Hepatocyte (in vitro differentiated cells): ENCODE results near the gene NEUROG1. TPM values are rescaled to one million over a fixed set of nuclear protein-coding genes. Genes with fewer than 3 reads are reported as not detected.

Experiments
- DNase-seq: peaks from one replicate; pipeline ENCODE4 v3.0.0-alpha.2; 2016; ENCODE audit warnings: low spot score
- H2AFZ ChIP-seq: fragments of 200-600 bp; sonication (generic); 2 replicates; pipeline ENCODE4 v1.6.0; 2016; ENCODE audit warnings: antibody characterized with exemption, mild to moderate bottlenecking
- H3K27ac ChIP-seq: fragments of 200-600 bp; sonication (generic); 2 replicates; pipeline ENCODE4 v1.5.1; 2016; ENCODE audit warnings: mild to moderate bottlenecking
- H3K27me3 ChIP-seq: fragments of 200-600 bp; sonication (generic); 2 replicates; pipeline ENCODE4 v1.6.1; 2016
- H3K36me3 ChIP-seq: fragments of 200-600 bp; sonication (generic); replicated peaks from 2 replicates; pipeline ENCODE4 v1.5.1; 2016; ENCODE audit warnings: low read depth; ENCODE audit not compliant: insufficient read depth
- H3K4me1 ChIP-seq: fragments of 200-600 bp; sonication (generic); 2 replicates; pipeline ENCODE4 v1.5.1; 2016; ENCODE audit warnings: mild to moderate bottlenecking, moderate library complexity; ENCODE audit not compliant: insufficient read depth
- H3K4me2 ChIP-seq: fragments of 200-600 bp; sonication (generic); 2 replicates; pipeline ENCODE4 v1.6.0; 2016
- H3K4me3 ChIP-seq: fragments of 200-600 bp; sonication (generic); 2 replicates; pipeline ENCODE4 v1.5.1; 2016; ENCODE audit warnings: mild to moderate bottlenecking
- H3K79me2 ChIP-seq: fragments of 200-600 bp; sonication (generic); 2 replicates; pipeline ENCODE4 v1.6.0; 2017; ENCODE audit warnings: mild to moderate bottlenecking
- H3K9me2 ChIP-seq: fragments of 200-600 bp; sonication (generic); replicated peaks from 2 replicates; pipeline ENCODE4 v1.6.0; 2017; ENCODE audit warnings: mild to moderate bottlenecking; ENCODE audit not compliant: insufficient read depth
- H3K9me3 ChIP-seq: fragments of 200-600 bp; sonication (generic); 2 replicates; pipeline ENCODE4 v1.5.1; 2016; ENCODE audit warnings: low read depth, mild to moderate bottlenecking
- H4K20me1 ChIP-seq: fragments of 200-600 bp; sonication (generic); 2 replicates; pipeline ENCODE4 v1.6.0; 2016; ENCODE audit warnings: mild to moderate bottlenecking; ENCODE audit not compliant: insufficient read depth, poor library complexity, severe bottlenecking
- EZH2 ChIP-seq: fragments of 200-600 bp; sonication (generic); IDR thresholded peaks from 2 replicates; pipeline ENCODE4 v1.6.1; 2016; ENCODE audit warnings: antibody characterized with exemption, mild to moderate bottlenecking, borderline replicate concordance
- EZH2phosphoT487 ChIP-seq: fragments of 200-600 bp; sonication (generic); IDR thresholded peaks from one replicate; pipeline ENCODE4 v1.6.1; 2018; ENCODE audit warnings: antibody characterized with exemption, mild to moderate bottlenecking, low read depth, moderate library complexity; ENCODE audit not compliant: unreplicated experiment, severe bottlenecking
- WGBS: methylation state at CpG from one replicate; pipeline ENCODE4 v1.1.6; 2016; ENCODE audit warnings: low lambda C conversion rate; ENCODE audit errors: missing lambda C conversion rate; 5-methylcytosine and 5-hydroxymethylcytosine counted together
- polyA plus RNA-seq: library from polyadenylated mRNA; unstranded; fragments of >200 nt; fragmentation: Nextera tagmentation; extraction: Ambion mirVana; gene quantifications from 2 replicates; pipeline ENCODE4 v1.2.1, GENCODE V29; 2016
- total RNA-seq: library from RNA; depleted of rRNA; stranded (reverse); fragments of >200 nt; gene quantifications from 2 replicates; pipeline ENCODE4 v1.2.3, GENCODE V29; 2014
- TF ChIP-seq, protein P1 (sequence below): fragments of 200-600 bp; sonication (generic); IDR thresholded peaks from 2 replicates; pipeline ENCODE4 v1.5.1; 2016; ENCODE audit warnings: antibody characterized with exemption, mild to moderate bottlenecking; ENCODE audit not compliant: poor library complexity

NEUROG1 gene
- total and polyA plus RNA-seq, 2 experiments from 2014 or later = not detected

DNA sequence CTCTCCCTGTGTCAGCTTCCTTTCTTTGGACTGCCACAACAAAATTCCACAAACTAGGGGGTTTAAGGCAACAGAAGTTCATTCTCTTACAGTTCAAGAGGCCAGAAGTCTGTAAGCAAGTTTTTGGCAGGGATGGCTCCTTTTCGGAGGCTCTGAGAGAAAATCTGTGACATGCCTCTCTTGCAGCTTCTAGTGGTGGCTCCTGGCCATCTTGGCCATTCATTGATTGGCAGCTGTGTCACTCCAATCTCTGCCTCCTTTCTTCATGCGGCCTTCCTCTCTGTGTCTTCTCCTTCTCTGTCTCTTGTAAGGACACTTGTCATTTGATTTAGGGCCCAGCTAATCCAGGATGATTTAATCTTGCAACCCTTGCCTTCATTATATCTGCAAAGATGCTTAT lies 2.0 kb upstream of the NEUROG1 start:
- H3K9me3 ChIP-seq = no peaks in the 10 kb centered on the region
- no peaks in the 10 kb centered on the region for H3K9me2 ChIP-seq
- H3K4me1 ChIP-seq = no peaks in the 10 kb centered on the region
- no peak overlapping the region for H3K4me3 ChIP-seq
- DNase-seq = no peak
- WGBS = 92% methylated on average over 2 of the region's 2 CpGs
- peaks cover 100% of the 10 kb centered on the region for H3K27me3 ChIP-seq
- no peak overlapping the region for H3K27ac ChIP-seq
- no peak overlapping the region for H2AFZ ChIP-seq
- no peaks in the 10 kb centered on the region for H4K20me1 ChIP-seq
- no peaks in the 10 kb centered on the region for H3K36me3 ChIP-seq
- no peaks in the 10 kb centered on the region for H3K79me2 ChIP-seq
- TF ChIP-seq EZH2phosphoT487 (no peak), EZH2 (no peak)
- TF ChIP-seq, protein P1, sequence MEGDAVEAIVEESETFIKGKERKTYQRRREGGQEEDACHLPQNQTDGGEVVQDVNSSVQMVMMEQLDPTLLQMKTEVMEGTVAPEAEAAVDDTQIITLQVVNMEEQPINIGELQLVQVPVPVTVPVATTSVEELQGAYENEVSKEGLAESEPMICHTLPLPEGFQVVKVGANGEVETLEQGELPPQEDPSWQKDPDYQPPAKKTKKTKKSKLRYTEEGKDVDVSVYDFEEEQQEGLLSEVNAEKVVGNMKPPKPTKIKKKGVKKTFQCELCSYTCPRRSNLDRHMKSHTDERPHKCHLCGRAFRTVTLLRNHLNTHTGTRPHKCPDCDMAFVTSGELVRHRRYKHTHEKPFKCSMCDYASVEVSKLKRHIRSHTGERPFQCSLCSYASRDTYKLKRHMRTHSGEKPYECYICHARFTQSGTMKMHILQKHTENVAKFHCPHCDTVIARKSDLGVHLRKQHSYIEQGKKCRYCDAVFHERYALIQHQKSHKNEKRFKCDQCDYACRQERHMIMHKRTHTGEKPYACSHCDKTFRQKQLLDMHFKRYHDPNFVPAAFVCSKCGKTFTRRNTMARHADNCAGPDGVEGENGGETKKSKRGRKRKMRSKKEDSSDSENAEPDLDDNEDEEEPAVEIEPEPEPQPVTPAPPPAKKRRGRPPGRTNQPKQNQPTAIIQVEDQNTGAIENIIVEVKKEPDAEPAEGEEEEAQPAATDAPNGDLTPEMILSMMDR = no peak
- no peak overlapping the region for H3K4me2 ChIP-seq

DNA sequence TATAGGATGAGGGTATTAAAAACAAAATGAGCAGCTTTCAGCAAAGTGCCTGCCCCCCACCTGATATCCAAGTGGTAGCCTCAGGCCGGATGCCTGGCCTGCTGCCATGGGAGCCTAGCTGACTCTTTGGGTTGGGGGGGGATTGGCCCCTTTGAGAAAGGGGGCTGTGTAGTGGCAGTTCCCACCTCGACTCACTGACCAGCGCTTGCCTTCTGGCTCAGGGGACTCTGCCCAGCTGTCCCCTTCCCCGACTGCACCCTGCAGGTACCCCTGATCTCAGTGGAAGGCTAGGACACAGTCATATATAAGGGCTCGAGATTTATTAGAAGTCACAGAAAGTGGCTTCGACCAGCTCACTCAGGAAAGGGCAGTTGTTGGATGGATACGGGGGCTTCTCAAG lies 1.5 kb upstream of the NEUROG1 start:
- Histone ChIP-seq H3K79me2 (no peaks in the 10 kb centered on the region), H4K20me1 (no peaks in the 10 kb centered on the region), H3K4me2 (no peak overlapping the region), H3K4me1 (no peaks in the 10 kb centered on the region), H3K9me2 (no peaks in the 10 kb centered on the region), H3K36me3 (no peaks in the 10 kb centered on the region), H3K27me3 (peaks cover 100% of the 10 kb centered on the region), H3K27ac (no peak overlapping the region), H3K4me3 (no peak overlapping the region), H2AFZ (no peak overlapping the region), H3K9me3 (no peaks in the 10 kb centered on the region)
- TF ChIP-seq, protein P1 = no peak
- TF ChIP-seq EZH2phosphoT487 (no peak), EZH2 (no peak)
- 86% methylated on average over 7 of the region's 7 CpGs for WGBS
- DNase-seq = no peak

DNA sequence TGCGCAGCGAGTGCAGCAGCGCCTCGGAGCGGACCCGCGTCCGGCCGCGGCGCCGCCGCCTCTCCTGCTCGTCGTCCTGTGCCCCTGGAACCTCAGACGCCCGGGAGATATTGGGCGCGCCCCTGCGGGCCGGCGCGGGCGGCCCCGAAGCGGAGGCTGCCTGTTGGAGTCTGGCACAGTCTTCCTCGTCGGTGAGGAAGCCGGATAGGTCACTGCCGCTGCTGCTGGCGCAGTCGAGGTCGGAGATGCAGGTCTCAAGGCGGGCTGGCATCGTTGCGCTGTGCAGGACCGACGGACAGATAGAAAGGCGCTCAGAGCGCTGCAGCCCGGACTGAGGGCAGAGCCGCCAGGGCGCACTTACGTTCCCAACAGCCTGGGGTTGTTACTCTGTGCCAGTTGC lies 344 bp downstream of the NEUROG1 start:
- H2AFZ ChIP-seq = peak overlapping the region; percentile 56
- no peak overlapping the region for H3K27ac ChIP-seq
- no peaks in the 10 kb centered on the region for H3K36me3 ChIP-seq
- TF ChIP-seq, protein P1 = no peak
- TF ChIP-seq EZH2 (peak; percentile 13), EZH2phosphoT487 (peak; percentile 52)
- H3K4me3 ChIP-seq = no peak overlapping the region
- no peaks in the 10 kb centered on the region for H4K20me1 ChIP-seq
- DNase-seq = no peak
- H3K27me3 ChIP-seq = peaks cover 100% of the 10 kb centered on the region
- no peaks in the 10 kb centered on the region for H3K4me1 ChIP-seq
- H3K9me3 ChIP-seq = no peaks in the 10 kb centered on the region
- 4% methylated on average over 32 of the region's 44 CpGs for WGBS
- no peaks in the 10 kb centered on the region for H3K9me2 ChIP-seq
- H3K79me2 ChIP-seq = no peaks in the 10 kb centered on the region
- peak overlapping the region; percentile 76 for H3K4me2 ChIP-seq
